MCF 10A (cell line): Measurements from ENCODE around the gene MCFD2. TPM values are rescaled to one million over a fixed set of nuclear protein-coding genes. Genes with fewer than 3 reads are reported as not detected.
A peak's percentile ranks its signal among the peaks of the same experiment; 100 is the strongest.

Experiments used
- BruUV-seq: library from RNA; stranded (reverse); fragments of 400-500 nt; replicated peaks from 2 replicates; lab custom pipeline; 2021; lab: Mats Ljungman, UMichigan
- CTCF ChIA-PET: fragments of 300-600 bp; sonication (Branson Sonifier 250); formaldehyde crosslinking; extraction: SDS; loops from one replicate; lab custom pipeline; 2021; ENCODE audit warnings: antibody characterized with exemption, inconsistent platforms; lab: Yijun Ruan, JAX
- POLR2A ChIA-PET: fragments of 300-600, 350-650 bp; sonication (Branson Sonifier 250); formaldehyde crosslinking; extraction: SDS; loops from one replicate; lab custom pipeline; 2020; ENCODE audit warnings: antibody characterized with exemption, inconsistent platforms; lab: Yijun Ruan, JAX
- DNase-seq: peaks from one replicate; pipeline ENCODE4 v3.0.0-alpha.2; 2018; ENCODE audit not compliant: unreplicated experiment
- H3K27ac Mint-ChIP-seq: one replicate; pipeline ENCODE4 v1.8.0; 2022; ENCODE audit warnings: mild to moderate bottlenecking, low read depth, mixed read lengths; ENCODE audit not compliant: unreplicated experiment
- H3K27me3 Mint-ChIP-seq: one replicate; pipeline ENCODE4 v1.8.0; 2022; ENCODE audit warnings: mixed read lengths; ENCODE audit not compliant: insufficient read depth, unreplicated experiment
- H3K36me3 Mint-ChIP-seq: one replicate; pipeline ENCODE4 v1.8.0; 2022; ENCODE audit warnings: mild to moderate bottlenecking, moderate library complexity, mixed read lengths; ENCODE audit not compliant: insufficient read depth, unreplicated experiment
- H3K4me1 Mint-ChIP-seq: one replicate; pipeline ENCODE4 v1.8.0; 2022; ENCODE audit warnings: mixed read lengths; ENCODE audit not compliant: insufficient read depth, unreplicated experiment
- H3K4me3 Mint-ChIP-seq: one replicate; pipeline ENCODE4 v1.8.0; 2022; ENCODE audit warnings: mild to moderate bottlenecking, moderate library complexity, mixed read lengths; ENCODE audit not compliant: unreplicated experiment
- H3K9me3 Mint-ChIP-seq: one replicate; pipeline ENCODE4 v1.8.0; 2022; ENCODE audit warnings: mixed read lengths; ENCODE audit not compliant: unreplicated experiment
- intact Hi-C: fragments of 100-400 bp; cut with micrococcal nuclease; formaldehyde crosslinking; loops from 2 replicates; pipeline ENCODE4 v1.14.1; 2022
- total RNA-seq: library from RNA; stranded (reverse); gene quantifications from 2 replicates; pipeline ENCODE4 v1.2.3, GENCODE V29; 2022
- TF ChIP-seq, protein P1 (sequence below): fragments of 200-600 bp; IDR thresholded peaks from one replicate; pipeline ENCODE4 v1.8.0; 2022; ENCODE audit warnings: antibody characterized with exemption, mild to moderate bottlenecking; ENCODE audit not compliant: unreplicated experiment

Gene MCFD2
- total RNA-seq, 1 experiment from 2014 or later, result 157 TPM

DNA sequence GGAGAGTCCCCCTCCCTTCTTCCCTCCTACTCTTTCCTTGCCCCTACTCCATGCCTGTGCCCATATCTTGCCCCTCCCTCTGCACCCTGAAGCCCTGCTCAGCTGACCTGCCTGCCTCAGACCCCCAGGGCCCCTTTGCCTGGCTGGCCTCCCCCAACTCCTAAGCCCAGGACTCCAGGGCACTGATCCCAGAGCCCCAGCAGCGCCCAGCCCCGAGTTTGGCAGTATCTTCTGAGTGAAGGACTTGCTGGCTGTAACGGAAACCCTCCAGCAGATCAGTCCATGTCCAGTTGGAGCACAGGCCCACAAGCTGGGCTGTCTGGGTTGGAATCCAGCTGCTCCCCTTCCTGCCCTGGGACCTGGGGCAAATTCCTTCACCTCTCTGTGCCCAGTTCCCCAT lies 46.0 kb downstream of the MCFD2 start:
- intact Hi-C loops, result no loop called here
- peaks cover 7% of the 10 kb centered on the region for H3K36me3 Mint-ChIP-seq
- ChIA-PET POLR2A (no interaction called here), CTCF (interaction anchor here (0.5 to 0.9 kb wide), 2 partner anchors 232 to 570 kb away, joined by 3 read pairs; no protein-coding TSS in a partner anchor)
- no peaks in the 10 kb centered on the region for H3K27me3 Mint-ChIP-seq
- H3K27ac Mint-ChIP-seq, result no peak overlapping the region
- peaks cover 15% of the 10 kb centered on the region for H3K4me1 Mint-ChIP-seq
- H3K4me3 Mint-ChIP-seq, result no peak overlapping the region
- peaks cover 17% of the 10 kb centered on the region for H3K9me3 Mint-ChIP-seq
- TF ChIP-seq, protein P1, sequence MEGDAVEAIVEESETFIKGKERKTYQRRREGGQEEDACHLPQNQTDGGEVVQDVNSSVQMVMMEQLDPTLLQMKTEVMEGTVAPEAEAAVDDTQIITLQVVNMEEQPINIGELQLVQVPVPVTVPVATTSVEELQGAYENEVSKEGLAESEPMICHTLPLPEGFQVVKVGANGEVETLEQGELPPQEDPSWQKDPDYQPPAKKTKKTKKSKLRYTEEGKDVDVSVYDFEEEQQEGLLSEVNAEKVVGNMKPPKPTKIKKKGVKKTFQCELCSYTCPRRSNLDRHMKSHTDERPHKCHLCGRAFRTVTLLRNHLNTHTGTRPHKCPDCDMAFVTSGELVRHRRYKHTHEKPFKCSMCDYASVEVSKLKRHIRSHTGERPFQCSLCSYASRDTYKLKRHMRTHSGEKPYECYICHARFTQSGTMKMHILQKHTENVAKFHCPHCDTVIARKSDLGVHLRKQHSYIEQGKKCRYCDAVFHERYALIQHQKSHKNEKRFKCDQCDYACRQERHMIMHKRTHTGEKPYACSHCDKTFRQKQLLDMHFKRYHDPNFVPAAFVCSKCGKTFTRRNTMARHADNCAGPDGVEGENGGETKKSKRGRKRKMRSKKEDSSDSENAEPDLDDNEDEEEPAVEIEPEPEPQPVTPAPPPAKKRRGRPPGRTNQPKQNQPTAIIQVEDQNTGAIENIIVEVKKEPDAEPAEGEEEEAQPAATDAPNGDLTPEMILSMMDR, result no peak
- no TSS peak for BruUV-seq
- DNase-seq, result no peak

GRCh38 chr2:46866770-46867246 lies 48.8 kb downstream of the MCFD2 start:
- Mint-ChIP-seq H3K9me3 (peaks cover 23% of the 10 kb centered on the region), H3K4me3 (no peak overlapping the region), H3K4me1 (peaks cover 6% of the 10 kb centered on the region), H3K27ac (peak overlapping the region; percentile 28), H3K27me3 (no peaks in the 10 kb centered on the region), H3K36me3 (peaks cover 3% of the 10 kb centered on the region)
- DNase-seq, result no peak
- POLR2A ChIA-PET, result no interaction called here
- CTCF ChIA-PET, result interaction anchor here (0.6 to 1.8 kb wide), 2 partner anchors 16 to 256 kb away, joined by 3 read pairs; no protein-coding TSS in a partner anchor
- intact Hi-C loops, result no loop called here
- TF ChIP-seq, protein P1, result no peak
- BruUV-seq, result no TSS peak

DNA sequence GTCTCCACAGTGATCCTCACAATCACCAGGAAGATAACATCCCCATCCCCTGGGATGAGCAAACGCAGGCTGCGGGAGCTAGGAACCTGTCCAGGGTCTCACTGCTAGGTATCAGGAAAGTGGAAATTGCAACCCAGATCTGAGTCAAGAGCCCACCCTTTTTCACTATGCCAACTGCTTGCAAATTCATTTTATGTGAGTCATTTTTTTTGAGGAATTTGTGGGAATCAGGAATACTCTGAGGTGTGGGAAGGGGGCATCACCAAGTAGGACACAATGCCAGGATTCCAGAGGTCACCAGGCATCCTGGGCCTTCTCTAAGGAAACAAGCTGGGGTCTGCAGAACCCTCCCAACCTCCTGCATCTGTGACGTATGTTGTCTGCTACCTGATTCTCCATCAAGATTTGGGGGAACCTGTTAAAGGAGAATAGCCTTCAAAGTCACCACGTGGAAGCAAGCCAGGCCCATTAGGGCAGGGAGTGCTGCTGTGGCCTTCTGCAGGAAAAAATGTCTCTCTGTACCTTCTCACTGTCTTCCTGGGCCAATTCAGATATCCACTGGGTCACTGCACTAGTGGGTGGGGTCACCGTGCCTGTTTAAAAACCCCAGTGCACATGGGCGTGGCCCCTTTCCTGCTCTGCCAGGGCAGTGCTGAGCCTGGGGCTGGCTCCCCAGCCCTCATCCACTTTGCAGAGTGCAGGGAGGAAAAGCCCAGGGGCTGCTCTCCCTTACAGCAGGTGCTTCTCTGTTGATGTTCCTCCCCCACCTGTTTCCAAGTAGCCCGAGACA lies 50.2 kb downstream of the MCFD2 start:
- Mint-ChIP-seq H3K4me3 (no peak overlapping the region), H3K27me3 (no peaks in the 10 kb centered on the region), H3K4me1 (peaks cover 6% of the 10 kb centered on the region), H3K36me3 (no peaks in the 10 kb centered on the region), H3K27ac (no peak overlapping the region), H3K9me3 (peaks cover 23% of the 10 kb centered on the region)
- DNase-seq, result no peak
- intact Hi-C loops, result no loop called here
- BruUV-seq, result no TSS peak
- TF ChIP-seq, protein P1, result no peak
- ChIA-PET POLR2A (interaction anchor here (0.7 kb wide), 1 partner anchor 136 kb away, joined by 3 read pairs; no protein-coding TSS in a partner anchor), CTCF (interaction anchor here (0.6 to 1.8 kb wide), 3 partner anchors 11 to 1131 kb away, joined by 3 read pairs; no protein-coding TSS in a partner anchor)

DNA sequence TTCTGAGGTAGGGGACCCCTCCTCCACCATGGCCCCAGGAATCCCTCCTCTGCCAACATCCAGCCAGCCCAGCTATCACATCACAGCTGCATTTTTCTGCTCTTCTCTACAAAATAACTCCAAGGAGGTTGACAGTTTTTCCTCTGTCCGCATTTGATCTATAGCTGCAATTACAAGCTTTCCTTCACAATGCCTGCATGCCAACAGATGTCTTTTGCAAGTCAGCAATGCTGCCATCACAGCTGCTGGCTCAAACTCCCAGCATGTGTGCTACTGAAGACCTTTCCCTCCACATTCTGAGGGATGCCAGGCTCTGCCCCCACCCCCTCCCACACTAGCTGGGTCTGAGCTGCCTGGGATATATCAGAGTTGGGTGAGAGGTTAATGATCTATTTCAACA lies 51.7 kb downstream of the MCFD2 start:
- TF ChIP-seq, protein P1, result no peak
- Mint-ChIP-seq H3K9me3 (peaks cover 23% of the 10 kb centered on the region), H3K27me3 (no peaks in the 10 kb centered on the region), H3K27ac (no peak overlapping the region), H3K4me1 (peaks cover 14% of the 10 kb centered on the region), H3K4me3 (no peak overlapping the region), H3K36me3 (no peaks in the 10 kb centered on the region)
- DNase-seq, result no peak
- BruUV-seq, result no TSS peak
- POLR2A ChIA-PET, result interaction anchor here (1.3 kb wide), 1 partner anchor 8 kb away, joined by 4 read pairs; no protein-coding TSS in a partner anchor
- intact Hi-C loops, result no loop called here
- CTCF ChIA-PET, result interaction anchor here (1.3 kb wide), 1 partner anchor 207 kb away, joined by 6 read pairs; no protein-coding TSS in a partner anchor
